DMS153 (cell line): ENCODE data around the gene PPP1R14B.
A peak's percentile ranks its signal among the peaks of the same experiment; 100 is the strongest.

Experiments
- DNase-seq: peaks from one replicate; lab custom pipeline; 2025; lab: John Stamatoyannopoulos, UW

The PPP1R14B gene

GRCh38 chr11:64245797-64246620 is 734 bp downstream of the PPP1R14B start:
- peak; percentile 46 for DNase-seq

GRCh38 chr11:64245401-64245796 is 1.3 kb downstream of the PPP1R14B start:
- no peak for DNase-seq

DNA sequence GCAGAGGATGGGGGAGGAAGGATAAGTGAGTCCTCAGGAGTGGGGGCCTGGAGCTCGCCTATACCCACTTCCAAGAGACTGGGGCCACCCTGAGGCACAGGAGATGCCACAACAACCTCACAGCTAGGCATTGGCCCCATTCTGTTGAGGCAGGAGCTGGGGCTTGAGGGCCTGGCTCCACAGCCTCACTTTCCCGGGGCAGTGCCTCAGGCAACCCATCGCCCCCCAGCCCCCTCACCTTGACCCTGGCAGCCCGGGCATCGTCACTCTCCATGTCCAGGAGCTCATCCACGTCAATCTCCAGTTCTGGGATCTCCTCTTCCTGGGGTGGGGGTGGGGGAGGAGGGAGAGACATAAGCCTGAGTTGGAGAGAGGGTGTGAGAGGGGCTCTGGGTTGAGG is 1.8 kb downstream of the PPP1R14B start:
- DNase-seq, result no peak

DNA sequence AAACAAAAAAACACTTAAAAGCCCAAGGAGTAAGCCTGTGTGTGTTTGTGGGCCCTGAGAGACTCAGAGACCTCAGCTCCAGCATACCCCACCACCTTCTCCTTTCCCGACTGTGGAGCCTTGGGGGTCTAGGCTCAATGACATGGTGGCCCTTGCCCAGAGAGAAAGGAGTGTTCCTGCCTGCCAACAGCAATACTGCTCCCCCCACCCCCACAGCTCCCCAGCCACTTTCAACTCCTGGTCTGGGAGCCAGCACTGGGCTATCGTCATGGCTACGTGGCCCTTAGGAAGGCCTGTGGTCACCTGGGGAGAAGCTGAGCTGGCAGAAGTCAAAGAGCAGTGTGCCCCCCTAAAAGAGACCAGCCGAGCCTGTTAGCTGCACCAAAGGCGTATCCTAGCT is 2.6 kb downstream of the PPP1R14B start:
- DNase-seq, result no peak

GRCh38 chr11:64243236-64243854 is 3.4 kb downstream of the PPP1R14B start:
- no peak for DNase-seq

GRCh38 chr11:64241491-64242374 is 5.0 kb downstream of the PPP1R14B start:
- no peak for DNase-seq

- DNase-seq, result peak; percentile 93
Observed at GRCh38 chr11:64241241-64241490, 5.6 kb downstream of the PPP1R14B start.

DNA sequence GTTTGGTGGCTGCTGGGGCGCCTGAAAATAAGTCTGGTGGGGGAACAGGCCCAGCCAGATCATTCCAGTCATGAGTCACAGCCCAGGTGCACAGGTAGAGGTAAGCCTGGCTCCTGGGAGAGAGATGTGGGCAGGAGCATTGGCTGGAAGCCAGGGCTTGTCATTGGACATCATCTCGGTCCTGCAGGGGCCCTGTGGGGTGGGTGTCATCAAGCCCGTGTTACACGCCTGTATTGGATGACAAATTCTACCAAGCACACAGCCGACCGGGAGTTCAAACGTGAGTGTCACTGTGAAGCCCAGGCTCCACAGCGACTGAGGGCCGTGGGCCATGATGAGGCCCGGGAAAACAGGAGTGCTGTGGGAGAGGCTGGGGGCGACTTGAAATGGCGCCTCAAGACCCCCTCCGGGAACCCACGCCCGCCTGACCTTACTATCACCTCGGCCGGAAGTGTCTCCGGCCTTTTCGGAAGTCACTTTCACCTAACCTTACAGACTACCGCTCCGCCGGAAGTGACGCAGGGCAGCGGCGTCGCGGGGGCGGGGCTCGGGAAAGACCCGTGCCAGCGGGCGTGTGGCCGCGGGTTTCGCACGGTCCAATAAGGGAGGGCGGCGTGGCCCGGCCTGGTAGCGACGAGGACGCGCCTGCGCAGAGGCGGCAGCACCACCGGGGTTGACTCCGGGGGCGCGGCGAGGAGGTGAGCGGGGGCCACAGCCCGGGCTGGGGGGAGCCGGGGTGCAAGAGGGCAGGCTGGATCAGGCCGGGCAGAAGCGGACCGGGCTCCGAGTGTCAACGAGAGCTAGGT is 6.1 kb downstream of the PPP1R14B start, which contains the start of gene FKBP2:
Gene FKBP2, plus strand, starts transcription at position 661 of the 806 bp plus-strand sequence. CDS start 1,293 bp downstream, outside the sequence.
- DNase-seq, result peak; percentile 95

DNA sequence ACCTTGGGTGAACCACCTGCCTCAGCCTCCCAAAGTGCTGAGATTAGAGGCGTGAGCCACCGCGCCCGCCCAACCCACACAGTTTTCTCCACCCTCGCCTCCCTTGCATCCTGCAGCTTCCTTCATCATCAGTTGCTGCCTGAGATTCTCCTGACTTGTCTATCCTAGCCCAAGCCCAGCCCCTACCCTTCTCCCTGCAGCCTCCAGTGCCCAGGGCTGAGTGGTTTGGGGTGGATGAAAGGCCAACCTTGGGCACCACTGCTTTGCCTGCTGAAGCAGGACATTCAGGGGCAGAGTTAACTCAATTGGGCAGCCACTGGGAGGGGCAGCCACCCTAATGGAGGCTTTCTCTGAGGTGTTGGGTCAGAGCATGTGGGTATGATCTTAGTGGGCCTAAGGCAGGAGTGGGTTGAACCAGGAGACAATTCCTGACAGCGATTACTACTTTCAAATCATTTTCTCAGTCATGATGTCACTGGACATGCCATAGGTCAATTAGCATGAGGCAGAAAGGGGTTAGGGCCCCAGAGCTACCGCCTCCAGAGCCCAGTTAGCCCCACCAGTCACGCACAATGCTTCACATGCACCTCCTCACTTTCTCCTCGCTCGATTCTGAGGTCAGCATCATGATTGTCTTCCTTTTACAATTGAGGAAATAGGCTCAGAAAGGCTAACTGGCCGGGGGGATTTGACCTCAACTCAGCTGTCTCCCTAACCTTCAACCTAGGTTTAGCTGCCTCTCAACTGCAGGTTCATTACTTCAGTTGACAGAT is 6.9 kb downstream of the PPP1R14B start:
- peak; percentile 53 for DNase-seq

DNA sequence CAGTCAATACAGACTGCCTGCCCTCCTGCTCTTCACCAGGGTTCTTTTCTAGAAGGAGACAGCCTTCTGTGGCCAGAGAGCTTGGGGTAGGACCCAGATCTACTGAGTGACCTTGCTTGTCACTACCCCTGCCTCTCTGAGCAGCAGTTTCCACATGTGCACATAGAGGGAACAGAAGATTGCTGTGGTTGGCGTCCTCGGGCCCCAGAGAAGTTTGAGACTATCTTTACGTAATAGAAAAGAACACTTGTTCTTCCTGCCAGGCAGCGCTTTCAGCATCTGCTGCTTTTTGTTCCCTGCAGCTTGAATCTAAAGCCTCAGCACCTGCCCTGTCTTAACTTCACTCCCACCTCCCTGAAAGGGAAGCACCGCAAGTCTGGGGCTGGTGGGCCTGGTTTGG is 7.7 kb downstream of the PPP1R14B start:
- DNase-seq, result no peak

DNA sequence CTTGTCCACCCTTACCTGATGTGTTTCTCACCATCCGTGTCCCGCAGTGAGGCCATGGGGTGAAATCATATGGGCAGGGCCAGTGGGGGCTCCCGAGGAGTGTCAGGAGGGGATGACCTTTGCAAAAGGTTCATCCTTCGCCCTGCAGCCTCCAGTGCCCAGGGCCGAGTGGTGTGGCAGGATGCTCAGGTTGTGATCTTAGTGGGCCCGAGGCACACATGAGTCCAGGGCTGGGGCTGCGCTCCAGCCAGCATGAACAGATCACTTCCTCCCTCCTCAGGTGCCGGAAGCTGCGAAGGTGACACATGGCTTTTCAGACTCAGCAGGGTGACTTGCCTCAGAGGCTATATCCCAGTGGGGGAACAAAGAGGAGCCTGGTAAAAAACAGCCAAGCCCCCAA is 8.7 kb downstream of the PPP1R14B start:
- no peak for DNase-seq

- peak; percentile 98 for DNase-seq
Observed at GRCh38 chr11:64237484-64237951, 9.2 kb downstream of the PPP1R14B start.

- no peak for DNase-seq
Observed at GRCh38 chr11:64235437-64236161, 11.1 kb downstream of the PPP1R14B start.

- no peak for DNase-seq
Observed at GRCh38 chr11:64234647-64235379, 11.9 kb downstream of the PPP1R14B start.

DNA sequence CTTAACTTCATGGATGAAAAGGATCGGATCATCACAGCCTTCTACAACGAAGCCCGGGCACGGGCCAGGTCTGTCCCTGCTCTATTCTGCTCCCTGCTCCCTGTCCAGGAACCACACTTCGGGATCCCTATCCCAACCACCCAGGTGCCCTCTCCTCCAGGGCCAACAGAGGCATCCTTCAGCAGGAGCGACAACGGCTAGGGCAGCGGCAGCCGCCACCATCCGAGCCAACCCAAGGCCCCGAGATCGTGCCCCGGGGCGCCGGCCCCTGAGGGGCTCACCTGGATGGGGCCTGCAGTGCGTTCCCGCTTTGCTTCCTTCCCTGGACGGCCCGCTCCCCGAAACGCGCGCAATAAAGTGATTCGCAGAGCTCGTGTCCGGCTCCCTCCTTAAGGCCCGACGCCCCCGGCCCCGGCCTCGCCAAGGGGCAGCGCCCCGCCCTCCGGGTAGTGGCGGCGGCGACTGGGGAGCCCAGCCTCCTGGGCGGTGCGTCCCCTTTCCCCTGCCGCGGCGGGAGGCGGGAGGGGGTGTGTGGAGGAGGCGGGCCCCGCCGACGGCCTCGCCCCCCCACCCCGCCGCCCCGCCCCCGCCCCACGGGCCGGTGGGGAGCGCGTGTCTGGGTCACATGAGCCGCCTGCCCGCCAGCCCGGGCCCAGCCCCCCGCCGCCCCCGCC is 12.7 kb downstream of the PPP1R14B start, which contains the start of gene VEGFB:
Gene VEGFB, plus strand, starts transcription at position 672 of the 674 bp plus-strand sequence. CDS start 250 bp downstream, outside the sequence.
- DNase-seq, result no peak

GRCh38 chr11:64232967-64233315 is 13.8 kb downstream of the PPP1R14B start:
- no peak for DNase-seq

- DNase-seq, result no peak
Observed at GRCh38 chr11:64232182-64232966, 14.4 kb downstream of the PPP1R14B start.

GRCh38 chr11:64231546-64231945 is 15.2 kb downstream of the PPP1R14B start:
- no peak for DNase-seq
